Loucy (cell line): ENCODE results near the gene XRCC5.

Experiments
- H2AFZ ChIP-seq: fragments of 200-600 bp; sonication (generic); 2 replicates; pipeline ENCODE4 v1.6.0; 2016; ENCODE audit warnings: antibody characterized with exemption, mild to moderate bottlenecking, low read length, moderate library complexity
- H3F3A ChIP-seq: fragments of 200-600 bp; 2 replicates; pipeline ENCODE4 v1.6.0; 2016; ENCODE audit warnings: antibody characterized with exemption, low read depth, mild to moderate bottlenecking
- H3K27me3 ChIP-seq: fragments of 200-600 bp; sonication (generic); 2 replicates; pipeline ENCODE4 v1.6.1; 2014; ENCODE audit warnings: low read length, mild to moderate bottlenecking; ENCODE audit not compliant: insufficient read depth, poor library complexity, severe bottlenecking
- H3K36me3 ChIP-seq: fragments of 200-600 bp; sonication (generic); 2 replicates; pipeline ENCODE4 v1.6.1; 2016; ENCODE audit warnings: low read length; ENCODE audit not compliant: insufficient read depth
- H3K4me1 ChIP-seq: fragments of 200-600 bp; sonication (generic); 2 replicates; pipeline ENCODE4 v1.5.1; 2014; ENCODE audit warnings: low read length, mild to moderate bottlenecking; ENCODE audit not compliant: insufficient read depth, poor library complexity, severe bottlenecking
- H3K4me2 ChIP-seq: fragments of 200-600 bp; sonication (generic); 2 replicates; pipeline ENCODE4 v1.6.0; 2014; ENCODE audit warnings: antibody characterized with exemption, low read length, low read depth, mild to moderate bottlenecking; ENCODE audit not compliant: poor library complexity, severe bottlenecking
- H3K4me3 ChIP-seq: fragments of 200-600 bp; sonication (generic); 2 replicates; pipeline ENCODE4 v1.5.1; 2014; ENCODE audit warnings: low read length, mild to moderate bottlenecking, mixed read lengths; ENCODE audit not compliant: poor library complexity, severe bottlenecking
- H3K79me2 ChIP-seq: fragments of 200-600 bp; sonication (generic); 2 replicates; pipeline ENCODE4 v1.6.1; 2014; ENCODE audit warnings: low read length; ENCODE audit not compliant: insufficient read depth
- H3K9ac ChIP-seq: fragments of 200-600 bp; sonication (generic); 2 replicates; pipeline ENCODE4 v1.6.0; 2014; ENCODE audit warnings: mild to moderate bottlenecking, low read depth, low read length, moderate library complexity; ENCODE audit not compliant: poor library complexity, severe bottlenecking
- H3K9me2 ChIP-seq: fragments of 200-600 bp; sonication (generic); replicated peaks from 2 replicates; pipeline ENCODE4 v1.6.1; 2016; ENCODE audit warnings: low read depth, low read length, mixed read lengths
- H3K9me3 ChIP-seq: fragments of 200-600 bp; sonication (generic); 2 replicates; pipeline ENCODE4 v1.6.1; 2014; ENCODE audit warnings: mild to moderate bottlenecking, antibody characterized with exemption, low read length, low read depth; ENCODE audit not compliant: insufficient read depth
- H4K20me1 ChIP-seq: fragments of 200-600 bp; sonication (generic); 2 replicates; pipeline ENCODE4 v1.6.0; 2014; ENCODE audit warnings: antibody characterized with exemption, low read length, mild to moderate bottlenecking; ENCODE audit not compliant: insufficient read depth, poor library complexity, severe bottlenecking
- CTCF ChIP-seq: fragments of 200-600 bp; sonication (generic); conservative IDR thresholded peaks from 2 replicates; pipeline ENCODE4 v1.5.1; 2014; ENCODE audit warnings: mild to moderate bottlenecking, antibody characterized with exemption, low read length
- EZH2phosphoT487 ChIP-seq: fragments of 200-600 bp; IDR thresholded peaks from 2 replicates; pipeline ENCODE4 v1.6.1; 2018; ENCODE audit warnings: antibody characterized with exemption, mild to moderate bottlenecking, moderate library complexity, borderline replicate concordance

Gene XRCC5

GRCh38 chr2:216066230-216066629 lies 42.9 kb upstream of the XRCC5 start:
- Histone ChIP-seq H2AFZ (no peak overlapping the region), H3K9me2 (no peaks in the 10 kb centered on the region), H3K36me3 (peaks cover 5% of the 10 kb centered on the region; the same call in 1 of the 2 replicates), H3K4me3 (no peak overlapping the region), H3F3A (0 out of 2 replicates have a peak, but pooled peaks cover 4% of the 10 kb centered on the region), H3K9ac (no peak overlapping the region), H3K9me3 (no peaks in the 10 kb centered on the region), H3K27me3 (no peaks in the 10 kb centered on the region), H3K4me2 (no peak overlapping the region), H3K4me1 (peaks cover 5% of the 10 kb centered on the region), H3K79me2 (no peaks in the 10 kb centered on the region), H4K20me1 (no peaks in the 10 kb centered on the region)
- no peak for TF ChIP-seq CTCF
- TF ChIP-seq EZH2phosphoT487, result no peak

- Histone ChIP-seq H3K27me3 (no peaks in the 10 kb centered on the region), H3K4me2 (no peak overlapping the region), H3K9ac (no peak overlapping the region), H3K4me1 (peaks cover 5% of the 10 kb centered on the region), H3K79me2 (no peaks in the 10 kb centered on the region), H4K20me1 (no peaks in the 10 kb centered on the region), H2AFZ (no peak overlapping the region), H3K9me2 (no peaks in the 10 kb centered on the region), H3K36me3 (peaks cover 5% of the 10 kb centered on the region; the same call in 1 of the 2 replicates), H3F3A (0 out of 2 replicates have a peak, but pooled peaks cover 4% of the 10 kb centered on the region), H3K9me3 (no peaks in the 10 kb centered on the region), H3K4me3 (no peak overlapping the region)
- TF ChIP-seq CTCF (no peak), EZH2phosphoT487 (no peak)
These were observed 40.1 kb upstream of the XRCC5 start for GRCh38 chr2:216069028-216069427.

GRCh38 chr2:216070195-216070594 lies 39.0 kb upstream of the XRCC5 start:
- no peak overlapping the region for H3K4me2 ChIP-seq
- H3K27me3 ChIP-seq, result no peaks in the 10 kb centered on the region
- TF ChIP-seq CTCF (no peak), EZH2phosphoT487 (no peak)
- H3K36me3 ChIP-seq, result no peaks in the 10 kb centered on the region; the same call in 1 of the 2 replicates
- H3K4me1 ChIP-seq, result peaks cover 15% of the 10 kb centered on the region
- H3K9ac ChIP-seq, result no peak overlapping the region
- H3K9me2 ChIP-seq, result no peaks in the 10 kb centered on the region
- no peak overlapping the region for H2AFZ ChIP-seq
- no peaks in the 10 kb centered on the region for H4K20me1 ChIP-seq
- H3F3A ChIP-seq, result 0 out of 2 replicates have a peak, but pooled peaks cover 4% of the 10 kb centered on the region
- H3K4me3 ChIP-seq, result no peak overlapping the region
- H3K79me2 ChIP-seq, result no peaks in the 10 kb centered on the region
- H3K9me3 ChIP-seq, result no peaks in the 10 kb centered on the region
